ENCODE results near the gene CLHC1.
"Not testable (repeated sequence)": the region's sequence is repeated elsewhere in the genome, so short reads cannot be mapped to it uniquely, and the experiment has no call there.

CLHC1 gene

DNA sequence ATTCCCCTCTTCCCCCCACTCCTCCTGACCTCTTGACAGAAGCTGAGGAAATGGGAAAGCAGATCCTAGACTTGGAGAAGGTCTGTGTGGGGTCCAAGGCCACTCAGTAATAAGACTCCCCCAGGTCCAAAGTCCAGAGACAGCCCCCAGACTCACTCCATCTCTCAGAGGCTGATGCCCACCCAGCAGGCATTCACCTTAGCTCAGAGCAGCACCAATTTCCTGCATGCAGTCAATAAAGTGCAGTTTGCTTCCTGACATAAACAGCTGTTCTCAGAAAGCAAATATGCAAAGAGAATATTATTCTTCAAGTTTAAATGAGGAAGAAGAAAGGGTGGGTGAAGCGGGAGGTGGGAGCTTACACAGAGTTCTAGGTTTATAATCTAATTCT lies 97.8 kb downstream of the CLHC1 start:
- DNase-seq (ENCODE audit: low read depth), result no peak

GRCh38 chr2:55133467-55134315 lies 98.4 kb downstream of the CLHC1 start:
- peak; percentile 95 for DNase-seq (ENCODE audit: low read depth)

DNA sequence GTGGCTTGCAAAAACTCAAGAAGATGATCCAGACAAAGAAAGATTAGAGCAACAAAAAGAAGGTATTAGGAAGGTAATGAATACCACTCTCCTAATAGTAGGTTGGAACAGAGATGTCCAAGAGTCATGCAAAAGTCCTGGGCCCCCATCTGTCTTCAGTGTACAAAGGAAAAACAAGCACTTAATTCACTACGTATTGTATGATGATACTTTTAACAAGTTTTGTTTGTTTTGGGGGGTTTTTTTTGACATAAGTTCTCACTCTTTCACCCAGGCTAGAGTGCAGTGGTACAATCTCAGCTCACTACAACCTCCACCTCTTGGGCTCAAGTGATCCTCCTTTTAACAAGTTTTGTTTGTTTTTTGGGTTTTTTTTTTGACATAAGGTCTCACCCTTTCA lies 101.2 kb downstream of the CLHC1 start:
- DNase-seq (ENCODE audit: low read depth), result no peak

DNA sequence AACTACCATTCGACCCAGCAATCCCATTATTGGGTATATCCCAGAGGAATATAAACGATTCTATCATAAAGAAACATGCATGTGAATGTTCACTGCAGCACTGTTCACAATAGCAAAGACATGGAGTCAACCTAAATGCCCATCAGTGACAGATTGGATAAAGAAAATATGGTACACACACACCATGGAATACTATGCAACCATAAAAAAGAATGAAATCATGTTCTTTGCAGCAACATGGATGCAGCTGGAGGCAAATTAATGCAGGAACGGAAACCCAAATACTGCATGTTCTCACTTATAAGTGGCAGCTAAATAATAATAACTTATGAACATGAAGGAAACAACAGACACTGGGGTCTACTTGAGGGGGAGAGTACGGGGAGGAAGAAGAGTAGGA lies 105.5 kb downstream of the CLHC1 start:
- not testable (repeated sequence) for DNase-seq (ENCODE audit: low read depth)

Measured in stromal cell of bone marrow (primary cell).